Ishikawa (cell line): ENCODE measurements around the gene OBSCN.

Experiments used
- CEBPB ChIP-seq: IDR thresholded peaks from 2 replicates; pipeline ENCODE4 v1.6.1; 2012
- CREB1 ChIP-seq: IDR thresholded peaks from 2 replicates; pipeline ENCODE4 v1.6.1; 2012; ENCODE audit warnings: low read depth
- EGR1 ChIP-seq: IDR thresholded peaks from 2 replicates; pipeline ENCODE4 v1.6.1; 2012
- EP300 ChIP-seq: IDR thresholded peaks from 2 replicates; pipeline ENCODE4 v1.6.1; 2012; ENCODE audit warnings: borderline replicate concordance
- FOXM1 ChIP-seq: IDR thresholded peaks from 2 replicates; pipeline ENCODE4 v1.6.1; 2012; ENCODE audit warnings: low read depth, borderline replicate concordance
- NFIC ChIP-seq: IDR thresholded peaks from 2 replicates; pipeline ENCODE4 v1.6.1; 2012
- RAD21 ChIP-seq: IDR thresholded peaks from 2 replicates; pipeline ENCODE4 v1.6.1; 2012; ENCODE audit warnings: low read depth
- TAF1 ChIP-seq: IDR thresholded peaks from 2 replicates; pipeline ENCODE4 v1.6.1; 2012; ENCODE audit warnings: low read depth, mild to moderate bottlenecking
- TCF12 ChIP-seq: IDR thresholded peaks from 2 replicates; pipeline ENCODE4 v1.6.1; 2012; ENCODE audit warnings: low read depth
- TEAD4 ChIP-seq: IDR thresholded peaks from 2 replicates; pipeline ENCODE4 v1.6.1; 2012
- YY1 ChIP-seq: IDR thresholded peaks from 2 replicates; pipeline ENCODE4 v1.6.1; 2012; ENCODE audit warnings: low read depth
- ZBTB7A ChIP-seq: IDR thresholded peaks from 2 replicates; pipeline ENCODE4 v1.6.1; 2012; ENCODE audit warnings: low read depth
- TF ChIP-seq, protein P1 (sequence below): IDR thresholded peaks from 2 replicates; pipeline ENCODE4 v1.6.1; 2012
- TF ChIP-seq, protein P2 (sequence below): IDR thresholded peaks from 2 replicates; pipeline ENCODE4 v1.6.1; 2012; ENCODE audit warnings: low read depth, mild to moderate bottlenecking
- TF ChIP-seq, protein P3 (sequence below): IDR thresholded peaks from 2 replicates; pipeline ENCODE4 v1.6.1; 2012

OBSCN gene

DNA sequence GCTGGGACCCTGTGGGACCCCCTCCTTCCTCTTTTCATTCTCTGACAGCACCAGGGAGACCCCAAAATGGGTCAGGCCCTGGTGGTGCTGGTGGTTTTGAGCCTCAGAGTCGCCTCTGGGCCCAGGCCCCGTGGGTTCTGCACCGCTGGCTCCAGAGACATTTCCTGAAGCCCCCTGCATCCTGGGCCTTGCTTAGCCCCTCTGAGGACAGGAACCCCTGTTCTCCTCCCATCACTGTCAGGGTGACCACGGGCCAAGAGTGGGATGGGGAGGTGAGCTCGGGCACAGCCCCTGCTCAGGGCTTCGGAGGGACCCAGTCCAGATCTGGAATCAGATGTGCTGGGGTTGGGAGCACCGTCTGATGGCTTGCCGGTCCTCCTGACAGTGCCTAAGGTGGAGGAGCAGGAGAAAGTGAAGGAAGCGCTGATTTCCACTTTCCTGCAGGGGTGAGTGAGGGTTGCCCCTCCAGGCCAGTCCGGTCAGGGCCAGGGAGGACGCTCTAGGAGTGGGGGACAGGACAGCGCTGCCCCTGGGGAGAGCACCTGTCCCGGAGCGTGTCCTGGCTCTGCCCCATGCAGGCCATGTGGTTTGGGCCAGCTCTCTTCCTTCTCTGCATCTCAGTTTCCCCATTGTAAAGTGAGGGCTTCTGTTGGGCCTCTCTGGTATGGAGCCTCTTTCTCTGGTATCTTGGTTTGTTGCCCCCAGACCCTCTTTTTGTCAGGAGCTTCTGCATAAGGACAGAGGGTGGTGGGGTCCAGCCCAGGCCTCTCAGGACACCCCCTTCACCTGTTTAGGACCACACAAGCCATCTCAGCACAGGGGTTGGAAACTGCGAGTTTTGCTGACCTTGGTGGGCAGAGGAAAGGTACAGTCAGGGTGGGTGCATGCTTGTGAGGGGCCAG is 127.8 kb downstream of the OBSCN start:
- TF ChIP-seq CEBPB (no peak), EP300 (no peak), ZBTB7A (no peak), RAD21 (no peak)
- TF ChIP-seq, protein P1, sequence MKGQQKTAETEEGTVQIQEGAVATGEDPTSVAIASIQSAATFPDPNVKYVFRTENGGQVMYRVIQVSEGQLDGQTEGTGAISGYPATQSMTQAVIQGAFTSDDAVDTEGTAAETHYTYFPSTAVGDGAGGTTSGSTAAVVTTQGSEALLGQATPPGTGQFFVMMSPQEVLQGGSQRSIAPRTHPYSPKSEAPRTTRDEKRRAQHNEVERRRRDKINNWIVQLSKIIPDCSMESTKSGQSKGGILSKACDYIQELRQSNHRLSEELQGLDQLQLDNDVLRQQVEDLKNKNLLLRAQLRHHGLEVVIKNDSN, result no peak

DNA sequence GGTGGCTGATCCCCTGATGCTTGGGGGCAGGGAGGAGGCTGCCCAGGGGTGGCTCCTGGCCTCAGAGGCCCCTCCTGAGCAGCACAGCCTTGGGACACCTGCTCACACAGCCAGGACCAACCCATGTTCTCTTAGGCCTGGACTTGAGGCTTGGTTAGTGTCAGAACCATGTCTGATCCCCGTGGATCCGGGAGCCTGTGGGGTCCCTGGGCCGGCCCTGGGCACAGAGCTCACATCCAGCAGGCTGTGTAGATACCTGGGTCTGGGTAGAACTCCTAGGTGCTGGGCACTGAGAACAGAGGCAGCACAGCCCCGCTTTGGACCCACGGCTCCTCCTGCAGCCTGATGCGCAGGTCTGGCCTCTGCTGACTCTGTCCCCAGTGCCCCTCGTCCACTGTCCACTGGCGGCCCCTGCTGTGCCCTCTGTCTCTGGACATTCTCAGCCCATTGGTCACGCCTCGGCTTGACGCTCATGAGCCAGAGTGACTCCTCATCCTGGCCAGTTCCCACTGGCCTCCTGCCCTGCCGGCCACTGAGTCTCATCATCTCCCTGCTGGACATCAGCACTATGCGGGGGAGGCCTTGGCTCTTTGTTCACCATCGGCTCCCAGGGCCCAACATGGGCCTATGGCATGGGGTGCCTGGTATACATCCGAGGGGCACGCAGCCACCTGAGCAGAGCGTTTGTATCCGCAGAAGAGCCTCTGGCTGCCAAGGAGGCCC is 128.6 kb downstream of the OBSCN start:
- TF ChIP-seq, protein P2, sequence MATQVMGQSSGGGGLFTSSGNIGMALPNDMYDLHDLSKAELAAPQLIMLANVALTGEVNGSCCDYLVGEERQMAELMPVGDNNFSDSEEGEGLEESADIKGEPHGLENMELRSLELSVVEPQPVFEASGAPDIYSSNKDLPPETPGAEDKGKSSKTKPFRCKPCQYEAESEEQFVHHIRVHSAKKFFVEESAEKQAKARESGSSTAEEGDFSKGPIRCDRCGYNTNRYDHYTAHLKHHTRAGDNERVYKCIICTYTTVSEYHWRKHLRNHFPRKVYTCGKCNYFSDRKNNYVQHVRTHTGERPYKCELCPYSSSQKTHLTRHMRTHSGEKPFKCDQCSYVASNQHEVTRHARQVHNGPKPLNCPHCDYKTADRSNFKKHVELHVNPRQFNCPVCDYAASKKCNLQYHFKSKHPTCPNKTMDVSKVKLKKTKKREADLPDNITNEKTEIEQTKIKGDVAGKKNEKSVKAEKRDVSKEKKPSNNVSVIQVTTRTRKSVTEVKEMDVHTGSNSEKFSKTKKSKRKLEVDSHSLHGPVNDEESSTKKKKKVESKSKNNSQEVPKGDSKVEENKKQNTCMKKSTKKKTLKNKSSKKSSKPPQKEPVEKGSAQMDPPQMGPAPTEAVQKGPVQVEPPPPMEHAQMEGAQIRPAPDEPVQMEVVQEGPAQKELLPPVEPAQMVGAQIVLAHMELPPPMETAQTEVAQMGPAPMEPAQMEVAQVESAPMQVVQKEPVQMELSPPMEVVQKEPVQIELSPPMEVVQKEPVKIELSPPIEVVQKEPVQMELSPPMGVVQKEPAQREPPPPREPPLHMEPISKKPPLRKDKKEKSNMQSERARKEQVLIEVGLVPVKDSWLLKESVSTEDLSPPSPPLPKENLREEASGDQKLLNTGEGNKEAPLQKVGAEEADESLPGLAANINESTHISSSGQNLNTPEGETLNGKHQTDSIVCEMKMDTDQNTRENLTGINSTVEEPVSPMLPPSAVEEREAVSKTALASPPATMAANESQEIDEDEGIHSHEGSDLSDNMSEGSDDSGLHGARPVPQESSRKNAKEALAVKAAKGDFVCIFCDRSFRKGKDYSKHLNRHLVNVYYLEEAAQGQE, result no peak
- no peak for TF ChIP-seq NFIC
- no peak for TF ChIP-seq ZBTB7A
- TF ChIP-seq TEAD4, result no peak
- TF ChIP-seq YY1, result no peak
- TF ChIP-seq, protein P1, result no peak
- TF ChIP-seq TAF1, result no peak
- TF ChIP-seq CEBPB, result no peak
- TF ChIP-seq TCF12, result no peak

DNA sequence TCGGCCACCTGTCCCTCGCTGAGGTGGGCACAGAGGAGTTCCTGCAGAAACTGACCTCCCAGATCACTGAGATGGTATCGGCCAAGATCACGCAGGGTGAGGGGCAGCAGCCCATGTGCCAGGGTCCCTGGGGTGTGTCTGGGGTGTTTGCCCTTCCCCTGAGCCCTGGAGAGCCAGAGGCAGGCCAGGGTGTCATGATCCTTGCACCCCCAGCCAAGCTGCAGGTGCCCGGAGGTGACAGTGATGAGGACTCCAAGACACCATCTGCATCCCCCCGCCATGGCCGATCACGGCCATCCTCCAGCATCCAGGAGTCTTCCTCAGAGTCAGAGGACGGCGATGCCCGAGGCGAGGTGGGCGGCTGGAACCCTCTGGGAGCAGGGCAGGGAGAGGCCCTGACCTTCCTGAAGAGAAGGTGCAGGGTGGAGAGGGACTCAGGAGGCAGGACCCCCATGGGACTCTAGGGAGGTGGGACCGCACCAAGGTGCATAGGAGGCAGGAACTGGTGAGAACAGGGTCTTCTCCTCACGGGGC is 129.3 kb downstream of the OBSCN start:
- TF ChIP-seq, protein P2, result no peak
- TF ChIP-seq, protein P3, sequence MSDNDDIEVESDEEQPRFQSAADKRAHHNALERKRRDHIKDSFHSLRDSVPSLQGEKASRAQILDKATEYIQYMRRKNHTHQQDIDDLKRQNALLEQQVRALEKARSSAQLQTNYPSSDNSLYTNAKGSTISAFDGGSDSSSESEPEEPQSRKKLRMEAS, result no peak
- TF ChIP-seq RAD21 (no peak), EP300 (no peak), YY1 (no peak), TCF12 (no peak), CEBPB (no peak), TAF1 (no peak), TEAD4 (no peak), EGR1 (no peak), NFIC (no peak), CREB1 (no peak), FOXM1 (no peak), ZBTB7A (no peak)
- TF ChIP-seq, protein P1, result no peak

DNA sequence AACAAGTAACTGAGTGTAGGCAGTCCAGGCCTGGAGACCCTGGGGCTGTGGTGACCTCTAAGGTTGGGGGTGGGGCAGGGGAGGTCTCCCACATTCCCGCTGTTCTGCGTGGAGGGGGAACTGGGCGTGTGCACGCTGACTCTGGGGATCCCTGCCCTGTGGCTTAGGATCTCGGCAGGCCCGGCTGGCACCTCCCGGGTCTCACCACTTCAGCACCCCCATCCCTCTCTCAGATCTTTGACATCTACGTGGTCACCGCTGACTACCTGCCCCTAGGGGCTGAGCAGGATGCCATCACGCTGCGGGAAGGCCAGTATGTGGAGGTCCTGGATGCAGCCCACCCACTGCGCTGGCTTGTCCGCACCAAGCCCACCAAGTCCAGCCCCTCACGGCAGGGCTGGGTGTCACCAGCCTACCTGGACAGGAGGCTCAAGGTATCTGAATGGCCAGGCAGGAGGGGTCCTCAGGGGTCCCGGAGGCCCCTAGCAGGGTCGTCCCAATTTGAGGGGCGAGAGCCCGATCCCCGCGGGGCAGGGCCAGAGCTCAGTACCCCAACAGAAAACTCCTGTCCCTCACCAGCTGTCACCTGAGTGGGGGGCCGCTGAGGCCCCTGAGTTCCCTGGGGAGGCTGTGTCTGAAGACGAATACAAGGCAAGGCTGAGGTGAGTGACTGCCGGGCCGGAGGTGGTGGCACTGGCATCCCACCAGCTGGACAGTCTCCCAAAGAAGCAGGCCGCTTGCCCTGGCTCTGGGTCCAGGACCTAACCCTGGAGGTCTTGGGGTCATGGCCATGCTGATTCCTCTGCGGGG is 130.1 kb downstream of the OBSCN start:
- 0 out of 2 replicates have a peak, but pooled peaks have one; percentile 19 for TF ChIP-seq ZBTB7A
- TF ChIP-seq, protein P1, result no peak
